GM18502 (cell line): ENCODE measurements around the gene GRID1.
A peak's percentile ranks its signal among the peaks of the same experiment; 100 is the strongest.
"Not testable (repeated sequence)": the region's sequence is repeated elsewhere in the genome, so short reads cannot be mapped to it uniquely, and the experiment has no call there.

ENCODE experiments used
- ATAC-seq: cut with Tn5 transposase; IDR thresholded peaks from one replicate; pipeline ENCODE4 v1.9.1; 2021; ENCODE audit warnings: mild to moderate bottlenecking; ENCODE audit not compliant: unreplicated experiment, poor library complexity

Gene GRID1

DNA sequence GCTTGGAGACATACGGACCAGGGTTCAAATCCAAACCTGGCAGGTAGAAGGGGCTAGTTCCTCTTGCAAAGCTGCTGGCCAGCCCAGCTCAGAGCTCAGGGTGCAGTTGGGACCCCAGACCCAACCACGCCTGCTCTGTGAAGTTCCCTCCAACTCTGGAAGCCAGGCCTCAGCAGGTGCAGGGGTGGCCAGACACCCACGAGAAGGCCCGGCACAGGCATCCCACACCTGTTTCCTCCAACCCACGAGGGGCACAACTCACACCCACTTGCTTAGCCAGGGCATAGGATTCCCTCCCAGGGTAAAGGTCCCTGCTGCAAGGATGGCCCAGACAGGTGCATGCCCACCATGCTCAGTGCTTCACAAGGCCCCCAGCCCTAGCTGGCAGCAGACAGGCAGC, 262.4 kb downstream of the GRID1 start:
- ATAC-seq = no peak

DNA sequence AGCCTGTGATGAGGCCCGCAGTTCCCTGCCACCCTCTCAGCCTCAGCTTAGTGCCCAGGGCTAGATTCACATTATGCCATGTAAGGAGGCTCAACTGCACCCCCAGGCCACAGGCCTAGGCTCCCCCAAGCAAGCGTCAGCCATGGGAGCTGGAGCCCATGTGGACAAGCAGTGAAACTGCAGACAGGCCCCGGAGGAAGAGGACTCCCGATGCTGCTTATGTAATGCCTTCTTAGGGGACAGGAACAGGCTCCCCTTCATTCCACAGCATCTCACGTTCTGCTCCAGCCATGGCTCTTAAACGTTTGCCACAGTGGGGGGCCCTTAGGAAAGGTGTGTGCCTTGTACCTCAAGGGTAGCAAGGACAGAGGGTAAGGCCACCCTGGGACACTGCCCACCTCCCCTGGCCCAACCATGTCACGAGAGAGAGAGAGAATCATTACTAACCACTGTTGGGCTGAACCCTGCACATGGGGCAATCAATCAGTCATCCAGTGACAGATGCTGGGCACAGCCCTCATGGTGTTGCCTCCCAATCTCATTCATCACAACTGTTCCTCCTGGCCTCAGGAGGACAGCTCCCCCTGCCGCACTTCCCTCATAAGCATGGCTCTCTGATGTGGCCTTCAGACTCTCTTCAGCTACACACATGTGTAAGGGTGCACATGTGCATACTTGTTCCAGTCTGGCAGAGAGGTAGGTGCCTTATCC, 263.0 kb downstream of the GRID1 start:
- no peak for ATAC-seq

GRCh38 chr10:86102451-86102850, 264.1 kb downstream of the GRID1 start:
- no peak for ATAC-seq

DNA sequence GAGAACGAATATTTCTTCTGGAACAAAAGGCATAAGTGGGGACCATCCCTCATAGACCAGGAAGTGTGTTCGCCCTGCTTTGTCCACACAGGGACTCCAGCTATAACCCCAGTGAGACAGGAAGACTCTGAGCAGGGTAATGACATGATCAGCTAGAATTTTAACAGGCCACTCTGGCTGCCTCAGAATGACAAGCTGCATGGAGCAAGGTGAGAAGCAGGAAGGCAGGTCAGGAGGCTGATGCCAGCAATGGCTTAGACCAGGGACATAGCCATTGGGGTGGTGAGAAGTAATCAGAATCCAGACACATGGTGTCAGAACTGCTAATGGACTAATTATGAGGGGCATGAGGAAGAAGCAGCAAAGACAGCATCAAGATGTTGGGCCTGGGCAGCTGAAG, 264.6 kb downstream of the GRID1 start:
- ATAC-seq = no peak

DNA sequence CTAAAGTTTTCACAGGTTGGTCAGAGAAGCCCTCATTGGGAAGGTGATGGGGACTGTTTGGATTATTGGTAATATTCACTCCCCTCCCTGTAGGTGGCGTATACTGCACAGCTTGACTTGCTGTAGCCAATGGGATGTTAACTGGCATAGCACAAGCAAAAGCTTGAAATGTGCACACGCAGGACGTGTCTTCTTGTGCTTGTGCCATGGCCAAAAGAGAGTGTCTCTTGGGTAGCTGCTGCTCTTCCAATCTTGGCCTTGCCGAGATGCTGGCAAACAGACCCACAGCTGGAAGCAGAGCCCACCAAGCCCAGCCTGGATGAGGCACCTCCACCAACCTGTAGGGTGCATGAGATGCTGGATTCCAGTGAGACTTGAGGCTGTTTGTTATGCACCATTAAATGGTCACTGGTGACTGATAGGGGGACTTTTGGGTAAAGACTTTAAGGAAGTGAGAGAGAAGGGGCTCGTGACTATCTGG, 266.0 kb downstream of the GRID1 start:
- ATAC-seq = peak; percentile 80

DNA sequence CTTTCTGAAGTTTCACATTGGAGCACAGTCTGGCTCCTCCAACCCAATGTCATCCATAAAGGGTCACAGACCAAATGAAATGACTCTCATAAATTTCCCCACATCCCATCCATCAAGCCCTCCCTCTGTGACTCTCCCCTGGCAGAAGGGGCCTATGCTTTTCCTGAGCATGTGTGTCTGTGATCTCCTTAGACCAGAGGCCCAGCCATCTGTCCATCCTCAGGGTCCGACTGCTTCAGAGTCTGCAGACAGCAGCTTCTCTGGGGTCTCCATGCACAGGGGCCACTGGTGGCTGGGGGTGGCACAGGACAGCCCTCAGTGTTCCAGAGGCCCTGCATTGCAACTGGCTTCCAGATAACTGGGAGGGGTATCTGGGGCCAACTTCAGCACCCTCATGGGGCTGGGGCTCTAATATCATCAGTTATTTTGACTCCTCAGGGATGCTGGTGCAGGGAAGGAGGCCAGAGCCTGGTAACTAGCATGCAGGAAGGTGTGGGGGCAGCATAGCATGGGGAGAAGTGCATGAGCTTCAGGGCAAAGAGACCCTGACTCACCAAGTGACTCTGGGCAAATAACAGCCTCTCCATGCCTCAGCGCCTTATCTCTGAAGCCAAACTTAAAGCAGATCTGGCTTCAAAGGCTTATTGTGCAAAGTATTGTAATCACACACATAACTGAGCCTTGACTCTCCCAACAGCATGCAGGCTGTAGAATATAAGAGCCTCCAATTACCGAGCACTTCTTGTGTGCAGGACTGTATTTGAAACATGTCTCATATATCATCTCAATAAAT, 266.9 kb downstream of the GRID1 start:
- no peak for ATAC-seq

- ATAC-seq = no peak
Measured at GRCh38 chr10:86098187-86098881, 268.3 kb downstream of the GRID1 start.

DNA sequence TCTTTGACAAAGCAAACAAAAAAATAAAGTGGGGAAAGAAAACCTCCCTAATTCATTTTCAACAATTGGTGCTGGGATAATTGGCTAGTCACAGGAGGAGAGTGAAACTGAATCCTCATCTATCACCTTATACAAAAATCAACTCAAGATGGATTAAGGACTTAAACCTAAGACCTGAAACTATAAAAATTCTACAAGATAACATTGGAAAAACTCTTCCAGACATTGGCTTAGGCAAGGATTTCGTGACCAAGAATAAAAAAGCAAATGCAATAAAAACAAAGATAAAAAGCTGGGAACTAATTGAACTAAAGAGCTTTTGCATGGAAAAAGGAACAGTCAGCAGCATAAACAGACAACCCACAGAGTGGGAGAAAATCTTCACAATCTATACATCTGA, 271.5 kb downstream of the GRID1 start:
- not testable (repeated sequence) for ATAC-seq

DNA sequence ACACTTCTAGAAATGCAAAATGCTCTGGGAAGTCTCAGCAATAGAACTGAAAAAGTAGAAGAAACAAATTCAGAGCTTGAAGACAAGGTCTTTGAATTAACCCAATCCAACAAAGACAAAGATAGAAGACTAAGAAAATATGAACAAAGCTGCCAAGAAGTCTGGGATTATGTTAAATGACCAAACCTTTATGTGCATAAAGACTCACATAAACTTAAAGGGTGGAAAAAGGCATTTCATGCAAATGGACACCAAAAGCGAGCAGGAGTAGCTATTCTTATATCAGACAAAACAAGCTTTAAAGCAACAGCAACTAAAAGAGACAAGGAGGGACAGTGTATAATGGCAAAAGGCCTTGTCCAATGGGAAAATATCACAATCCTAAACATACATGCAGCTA, 274.3 kb downstream of the GRID1 start:
- not testable (repeated sequence) for ATAC-seq

DNA sequence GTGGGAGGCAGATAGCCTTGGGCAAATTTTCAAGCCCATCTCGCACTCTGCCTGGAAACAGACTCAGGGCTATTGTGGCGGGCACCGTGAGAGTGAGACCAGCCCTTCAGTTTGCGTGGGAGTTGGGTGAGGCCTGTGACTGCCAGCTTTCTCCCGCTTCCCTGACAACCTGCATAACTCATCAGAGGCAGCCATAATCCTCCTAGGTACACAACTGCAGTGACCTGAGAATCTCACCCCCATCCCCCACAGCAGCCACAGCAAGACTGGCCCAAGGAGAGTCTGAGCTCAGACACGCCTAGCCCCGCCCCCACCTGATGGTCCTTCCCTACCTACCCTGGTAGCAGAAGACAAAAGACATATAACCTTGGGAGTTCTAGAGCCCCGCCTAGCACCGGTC, 275.4 kb downstream of the GRID1 start:
- no peak for ATAC-seq

GRCh38 chr10:86090807-86091206, 275.8 kb downstream of the GRID1 start:
- ATAC-seq = no peak

- ATAC-seq = no peak
Measured at GRCh38 chr10:86087716-86088115, 278.9 kb downstream of the GRID1 start.

GRCh38 chr10:86086418-86086817, 280.2 kb downstream of the GRID1 start:
- ATAC-seq = no peak

DNA sequence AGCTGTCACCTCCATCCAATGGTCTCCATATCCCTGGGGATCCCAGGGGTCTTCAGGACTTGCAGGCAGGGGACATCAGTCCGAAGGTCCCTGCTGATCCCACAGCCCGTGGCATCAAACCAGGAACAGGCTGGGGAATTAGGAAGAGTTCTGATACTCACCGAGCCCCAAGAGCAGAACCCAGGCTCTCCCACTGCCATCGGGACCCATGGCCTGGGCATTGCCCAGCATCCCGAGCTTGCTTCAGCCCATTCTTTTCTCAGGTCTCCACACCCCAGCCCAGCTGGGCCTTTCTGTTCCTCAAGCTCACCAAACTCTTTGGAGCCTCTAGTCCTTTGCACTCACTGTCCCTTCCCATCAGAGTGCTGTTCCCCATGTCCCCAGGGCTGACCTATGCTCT, 280.9 kb downstream of the GRID1 start:
- ATAC-seq = no peak

DNA sequence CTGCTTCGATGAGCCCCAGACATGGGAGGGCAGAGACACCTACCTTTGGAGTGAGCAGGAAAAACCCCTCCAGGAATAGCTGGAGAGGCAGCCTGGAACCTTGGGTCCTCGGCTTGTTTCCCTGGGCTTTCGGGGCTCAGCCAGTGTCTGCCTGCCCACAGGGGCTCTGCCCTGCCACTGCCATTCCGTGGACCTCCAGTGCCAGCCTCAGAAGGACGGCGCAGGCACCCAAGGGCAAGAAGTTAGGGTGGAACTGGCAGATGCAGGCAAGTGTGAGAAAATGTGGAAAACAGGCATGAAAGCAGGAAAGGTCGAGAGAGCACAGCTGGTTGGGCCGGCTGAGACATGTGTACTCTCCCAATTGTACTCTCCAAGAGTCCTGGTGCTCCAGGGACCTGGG, 281.5 kb downstream of the GRID1 start:
- no peak for ATAC-seq

- no peak for ATAC-seq
Measured at GRCh38 chr10:86084585-86084984, 282.0 kb downstream of the GRID1 start.

DNA sequence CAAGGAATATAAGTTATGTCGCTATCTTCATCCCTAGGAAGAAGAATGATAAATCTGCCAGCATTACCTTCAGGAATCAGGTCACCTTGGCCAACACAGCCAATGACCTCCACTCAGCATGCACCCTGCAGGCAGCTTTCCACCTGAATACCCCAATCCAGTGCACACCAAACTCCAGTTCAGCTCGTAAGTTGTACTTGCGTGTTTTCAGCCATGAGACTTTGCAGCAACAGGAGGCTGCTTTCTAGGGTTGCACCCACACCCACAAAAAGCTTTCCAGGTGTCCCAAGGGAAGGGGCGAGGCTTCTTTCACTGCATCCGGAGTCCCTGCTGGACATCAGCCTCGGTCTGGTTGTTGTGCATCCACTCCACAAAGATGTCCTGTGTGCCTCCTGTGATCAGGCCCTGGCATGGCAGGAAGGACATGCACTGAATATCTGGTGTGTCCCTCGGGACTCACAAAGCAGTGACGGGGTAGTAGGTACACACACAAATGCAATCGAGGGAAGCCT, 282.9 kb downstream of the GRID1 start:
- ATAC-seq = no peak

GRCh38 chr10:86083206-86083605, 283.4 kb downstream of the GRID1 start:
- no peak for ATAC-seq

GRCh38 chr10:86082556-86082955, 284.0 kb downstream of the GRID1 start:
- ATAC-seq = no peak

DNA sequence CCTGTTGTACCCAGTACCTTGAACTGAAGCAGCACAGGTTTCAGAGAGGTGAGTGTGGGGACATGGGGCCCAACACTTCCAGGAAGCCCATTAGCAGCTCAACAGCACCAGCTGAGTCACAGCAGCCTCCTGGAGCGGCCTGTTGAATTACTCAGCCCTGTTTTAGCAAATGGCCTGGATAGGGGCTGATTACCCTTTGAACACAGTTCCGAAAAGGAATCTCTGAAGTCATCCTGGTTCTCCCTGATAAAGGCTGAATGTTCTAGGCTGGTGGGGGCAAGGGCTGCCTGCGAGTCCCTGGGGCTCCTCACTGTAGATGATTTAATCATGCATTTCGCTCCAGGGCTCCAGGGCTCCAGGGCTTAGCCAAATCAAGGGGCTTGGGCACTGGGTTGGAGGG, 287.5 kb downstream of the GRID1 start:
- no peak for ATAC-seq

- no peak for ATAC-seq
Measured at GRCh38 chr10:86078639-86079035, 288.0 kb downstream of the GRID1 start.
